ENCODE data around the gene CUX1.
"Not testable (repeated sequence)": the region's sequence is repeated elsewhere in the genome, so short reads cannot be mapped to it uniquely, and the experiment has no call there.

Gene CUX1

GRCh38 chr7:101961811-101962210 is 144.4 kb downstream of the CUX1 start:
- no peak for DNase-seq

DNA sequence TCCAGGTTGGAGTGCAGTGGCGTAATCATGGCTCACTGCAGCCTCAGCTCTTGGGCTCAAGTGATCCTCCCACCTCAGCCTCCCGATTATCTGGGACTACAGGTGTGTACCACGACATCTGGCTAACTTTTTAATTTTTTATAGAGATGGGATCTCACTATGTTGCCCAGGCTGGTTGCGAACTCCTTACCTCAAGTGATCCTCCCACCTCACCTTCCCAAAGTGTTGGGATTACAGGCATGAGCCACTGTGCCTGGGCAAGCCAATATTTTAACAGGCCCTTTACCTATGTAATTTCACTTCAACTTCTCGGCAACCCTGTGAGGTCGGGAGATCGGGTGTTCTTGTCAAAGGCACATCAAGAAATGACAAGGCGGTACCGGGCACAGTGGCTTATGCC is 146.3 kb downstream of the CUX1 start:
- no peak for DNase-seq

GRCh38 chr7:101964680-101965452 is 147.4 kb downstream of the CUX1 start:
- DNase-seq = no peak

GRCh38 chr7:101968720-101969466 is 151.5 kb downstream of the CUX1 start:
- no peak for DNase-seq

DNA sequence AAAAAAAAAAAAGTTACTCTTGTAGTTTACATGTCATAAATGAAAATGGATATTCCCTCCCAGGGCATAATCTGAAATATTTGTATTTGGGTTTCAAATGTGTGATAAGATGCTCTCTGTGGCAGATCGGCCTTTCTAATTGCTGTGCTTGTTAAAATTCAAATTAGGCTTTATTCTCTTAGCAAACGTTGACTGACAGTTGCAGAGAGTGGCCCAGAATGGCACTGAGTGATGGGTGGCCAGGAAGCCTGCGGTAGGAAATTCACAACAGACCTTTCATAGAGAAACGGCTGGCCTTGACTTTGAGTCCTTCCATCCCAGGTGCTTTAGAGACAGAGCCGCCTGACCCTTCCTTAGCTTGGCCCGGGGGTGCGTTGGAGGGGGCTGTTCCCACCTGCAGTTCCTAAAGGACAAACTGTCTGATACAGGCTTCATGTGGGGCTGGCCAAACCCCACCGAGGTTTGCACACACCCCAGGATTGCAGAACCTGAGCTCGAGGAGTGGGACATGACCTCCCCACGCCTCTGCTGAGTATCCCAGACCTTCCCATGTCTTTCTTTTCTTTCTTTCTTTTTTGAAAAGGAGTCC is 152.7 kb downstream of the CUX1 start:
- DNase-seq = no peak

DNA sequence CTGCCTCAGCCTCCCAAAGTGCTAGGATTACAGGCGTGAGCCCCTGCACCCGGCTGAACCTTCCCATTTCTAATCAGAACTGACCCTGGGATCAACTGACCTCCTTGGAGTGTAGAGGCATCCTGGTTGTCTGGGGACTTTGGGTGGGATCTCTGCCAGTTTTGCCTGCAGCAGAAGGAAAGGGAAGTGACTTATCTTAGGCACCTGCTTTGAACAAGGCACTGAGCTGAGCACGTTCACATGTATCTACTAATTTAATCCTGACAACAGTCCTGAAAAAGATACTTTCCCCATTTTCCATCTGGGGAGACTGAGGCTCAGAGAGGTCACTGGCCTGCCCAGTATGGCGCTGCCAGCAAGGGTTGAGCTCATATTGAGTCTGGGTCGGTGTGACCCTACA is 153.4 kb downstream of the CUX1 start:
- DNase-seq = no peak

- no peak for DNase-seq
Observed at GRCh38 chr7:101971457-101971856, 154.0 kb downstream of the CUX1 start.

- DNase-seq = no peak
Observed at GRCh38 chr7:101972627-101973026, 155.2 kb downstream of the CUX1 start.

- no peak for DNase-seq
Observed at GRCh38 chr7:101973130-101973529, 155.7 kb downstream of the CUX1 start.

DNA sequence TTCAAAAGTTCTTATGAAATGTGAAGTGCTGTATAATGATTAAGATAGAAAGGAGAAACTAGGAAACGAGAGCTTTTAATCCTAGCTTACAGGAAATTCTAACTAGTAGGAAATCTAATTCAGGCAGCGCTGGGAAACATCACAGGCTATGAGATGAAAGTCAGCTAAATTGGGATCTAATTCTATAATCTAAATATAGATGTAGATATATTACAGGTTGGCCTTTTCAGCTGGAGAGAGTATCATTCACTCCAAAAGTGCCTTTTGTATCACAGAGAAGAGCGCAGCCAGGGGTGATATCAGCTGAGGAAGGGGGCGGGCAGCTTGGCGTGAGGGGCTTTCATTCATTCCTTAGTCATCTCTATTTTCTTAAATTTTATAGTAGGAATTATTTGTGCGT is 157.0 kb downstream of the CUX1 start:
- DNase-seq = no peak

DNA sequence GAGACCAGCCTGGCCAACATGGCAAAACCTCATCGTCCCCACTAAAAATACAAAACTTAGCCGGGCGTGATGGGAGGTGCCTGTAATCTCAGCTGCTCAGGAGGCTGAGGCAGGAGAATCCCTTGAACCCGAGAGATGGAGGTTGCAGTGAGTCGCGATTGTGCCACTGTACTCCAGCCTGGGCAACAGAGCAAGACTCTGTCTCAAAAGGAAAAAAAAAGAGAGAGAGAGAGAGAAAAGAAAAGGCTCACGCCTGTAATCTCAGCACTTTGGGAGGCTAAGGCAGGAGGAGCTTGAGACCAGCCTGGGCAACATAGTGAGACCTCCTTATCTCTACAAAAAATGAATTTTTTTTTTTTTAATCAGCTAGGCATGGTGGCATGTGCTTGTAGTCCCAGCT is 157.6 kb downstream of the CUX1 start:
- DNase-seq = no peak

DNA sequence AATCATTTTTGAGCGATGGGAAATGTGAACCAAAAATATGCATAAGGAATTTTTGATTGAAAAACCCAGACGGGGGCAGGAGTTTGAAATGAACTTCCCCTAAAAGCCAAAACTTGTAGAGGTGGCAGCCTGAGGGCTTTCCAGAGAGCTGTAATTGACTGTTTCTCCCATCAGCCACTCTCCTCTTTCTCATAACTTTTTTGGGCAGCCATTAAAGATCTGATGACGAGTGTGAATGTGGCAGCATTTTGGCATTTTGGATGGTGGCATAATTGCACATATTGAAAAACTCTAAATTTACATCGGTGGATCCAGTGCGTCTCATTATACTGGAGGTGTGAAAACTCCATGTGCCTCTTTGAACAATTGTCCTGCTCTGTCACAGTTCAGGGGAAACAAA is 159.0 kb downstream of the CUX1 start:
- DNase-seq = no peak

GRCh38 chr7:101977249-101977648 is 159.8 kb downstream of the CUX1 start:
- DNase-seq = no peak

- no peak for DNase-seq
Observed at GRCh38 chr7:101978683-101979082, 161.3 kb downstream of the CUX1 start.

GRCh38 chr7:101983147-101983811 is 165.9 kb downstream of the CUX1 start:
- DNase-seq = no peak

- DNase-seq = no peak
Observed at GRCh38 chr7:101984133-101984879, 166.9 kb downstream of the CUX1 start.

GRCh38 chr7:101985057-101985902 is 167.9 kb downstream of the CUX1 start:
- DNase-seq = no peak

GRCh38 chr7:101985903-101986734 is 168.7 kb downstream of the CUX1 start:
- no peak for DNase-seq

DNA sequence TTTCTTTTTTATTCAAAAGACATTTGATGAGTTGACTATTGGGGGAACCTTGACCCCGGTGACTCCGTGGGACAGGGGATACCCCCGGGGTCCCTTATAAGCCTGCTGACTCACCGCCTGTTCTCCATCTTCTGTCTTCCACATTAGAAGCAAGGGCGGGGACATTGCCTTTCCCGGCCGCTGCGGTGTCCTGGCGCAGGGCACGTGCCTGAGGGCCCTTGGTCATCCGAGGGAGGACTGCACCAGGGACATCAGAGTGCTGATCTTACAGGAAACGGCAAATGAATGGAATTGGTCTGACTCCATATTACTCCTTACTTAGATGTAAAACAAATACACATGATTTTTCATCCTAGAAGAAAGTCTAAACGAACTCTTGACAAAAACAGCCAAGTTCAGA is 170.1 kb downstream of the CUX1 start:
- DNase-seq = no peak

DNA sequence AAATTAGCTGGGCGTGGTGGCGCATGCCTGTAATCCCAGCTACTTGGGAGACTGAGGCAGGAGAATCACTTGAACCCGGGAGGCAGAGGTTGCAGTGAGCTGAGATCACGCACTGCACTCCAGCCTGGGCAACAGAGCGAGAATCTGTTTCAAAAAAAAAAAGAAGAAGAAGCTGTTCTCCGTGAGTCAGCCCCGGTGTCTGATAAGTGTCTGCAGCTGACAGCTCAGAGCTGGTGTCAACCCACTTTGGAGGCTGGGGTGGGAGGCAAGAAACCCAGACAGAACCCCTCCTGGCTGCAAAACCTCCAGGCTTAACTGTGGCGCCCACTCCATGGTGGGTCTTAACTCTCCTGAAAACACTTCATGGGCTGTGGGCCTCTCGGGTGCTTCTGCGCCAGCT is 170.6 kb downstream of the CUX1 start:
- DNase-seq = not testable (repeated sequence)

- no peak for DNase-seq
Observed at GRCh38 chr7:101988513-101988912, 171.1 kb downstream of the CUX1 start.

Data from activated CD8-positive, alpha-beta memory T cell treated with anti-CD3 and anti-CD28 coated beads for 24 hours (primary cell).